ENCODE results near the gene ELAPOR2.

GRCh38 chr7:87036985-87037384 is 22.5 kb downstream of the ELAPOR2 start:
- TF ChIP-seq CTCF (IDR thresholded peaks at IDR 0.05; ENCODE audit: low read length) (no peak), EZH2 (IDR thresholded peaks at IDR 0.05; ENCODE audit: borderline replicate concordance, low read length) (no peak)
